Effector memory CD4-positive, alpha-beta T cell (primary cell): Measurements from ENCODE around the gene CALD1.

Source experiments
- DNase-seq, 3 donors: peaks; one replicate each; pipeline ENCODE4 v3.0.0-alpha.2; 2020
- H3K27ac ChIP-seq: 2 replicates; pipeline ENCODE4 v1.7.0; 2013; ENCODE audit warnings: mild to moderate bottlenecking, low read length, moderate library complexity; ENCODE audit not compliant: insufficient read depth, poor library complexity, severe bottlenecking
- H3K27me3 ChIP-seq: replicated peaks from 2 replicates; pipeline ENCODE4 v1.7.0; 2013; ENCODE audit warnings: mild to moderate bottlenecking, low read length; ENCODE audit not compliant: insufficient read depth, control insufficient read depth, poor library complexity, severe bottlenecking
- H3K36me3 ChIP-seq: 2 replicates; pipeline ENCODE4 v1.7.0; 2013; ENCODE audit warnings: mild to moderate bottlenecking, low read length, moderate library complexity; ENCODE audit not compliant: control insufficient read depth, insufficient read depth
- H3K4me1 ChIP-seq: 2 replicates; pipeline ENCODE4 v1.7.0; 2013; ENCODE audit warnings: low read length, mild to moderate bottlenecking; ENCODE audit not compliant: control insufficient read depth, insufficient read depth, poor library complexity, severe bottlenecking
- H3K4me3 ChIP-seq: 2 replicates; pipeline ENCODE4 v1.7.0; 2013; ENCODE audit warnings: low read length, low read depth, mild to moderate bottlenecking; ENCODE audit not compliant: insufficient read depth, poor library complexity, severe bottlenecking
- H3K9me3 ChIP-seq: 2 replicates; pipeline ENCODE4 v1.7.0; 2013; ENCODE audit warnings: mild to moderate bottlenecking, low read length, moderate library complexity; ENCODE audit not compliant: control insufficient read depth

Gene CALD1

DNA sequence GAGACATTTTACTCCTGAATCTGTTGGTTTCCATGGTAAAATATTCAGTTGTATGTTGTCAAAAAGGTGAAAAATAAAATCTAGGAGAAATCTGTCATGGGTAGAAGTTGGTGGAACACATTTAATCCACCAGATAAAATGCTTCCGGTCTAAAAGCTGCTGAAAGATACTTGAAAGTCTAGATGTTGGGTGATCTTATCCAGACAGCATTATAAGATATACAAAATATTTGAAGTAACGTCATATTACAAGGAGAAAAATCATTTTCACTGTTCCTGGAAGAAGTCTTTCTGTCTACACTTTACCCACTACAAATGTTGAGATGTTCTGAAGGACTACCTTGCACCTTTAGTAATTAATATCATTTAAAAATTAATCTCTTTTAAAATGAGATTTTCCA, 40.9 kb downstream of the CALD1 start:
- Histone ChIP-seq H3K27ac (no peak overlapping the region), H3K4me1 (no peaks in the 10 kb centered on the region), H3K9me3 (no peaks in the 10 kb centered on the region), H3K4me3 (no peak overlapping the region), H3K36me3 (no peaks in the 10 kb centered on the region), H3K27me3 (no peaks in the 10 kb centered on the region)
- no peak for DNase-seq

DNA sequence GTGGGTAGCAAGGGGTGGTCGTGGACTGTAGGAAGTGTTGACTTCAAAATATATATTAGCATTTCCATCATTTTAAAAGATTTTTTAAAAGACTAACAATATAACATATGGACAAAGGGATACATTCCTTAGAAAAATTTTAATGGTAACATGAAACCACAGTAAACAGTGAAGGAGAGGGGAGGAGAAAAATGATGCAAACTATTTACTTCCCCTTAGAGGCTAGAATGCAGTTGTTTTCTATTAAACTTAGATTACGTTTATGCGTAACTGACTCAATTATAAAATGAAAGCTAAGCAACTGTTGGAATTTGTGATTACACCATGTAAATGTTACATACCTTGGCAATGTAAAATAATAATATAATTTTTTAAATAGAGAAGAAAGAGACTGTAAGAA, 41.3 kb downstream of the CALD1 start:
- H3K36me3 ChIP-seq = no peaks in the 10 kb centered on the region
- no peaks in the 10 kb centered on the region for H3K9me3 ChIP-seq
- no peaks in the 10 kb centered on the region for H3K27me3 ChIP-seq
- no peak overlapping the region for H3K4me3 ChIP-seq
- H3K4me1 ChIP-seq = no peaks in the 10 kb centered on the region
- H3K27ac ChIP-seq = no peak overlapping the region
- no peak for DNase-seq

DNA sequence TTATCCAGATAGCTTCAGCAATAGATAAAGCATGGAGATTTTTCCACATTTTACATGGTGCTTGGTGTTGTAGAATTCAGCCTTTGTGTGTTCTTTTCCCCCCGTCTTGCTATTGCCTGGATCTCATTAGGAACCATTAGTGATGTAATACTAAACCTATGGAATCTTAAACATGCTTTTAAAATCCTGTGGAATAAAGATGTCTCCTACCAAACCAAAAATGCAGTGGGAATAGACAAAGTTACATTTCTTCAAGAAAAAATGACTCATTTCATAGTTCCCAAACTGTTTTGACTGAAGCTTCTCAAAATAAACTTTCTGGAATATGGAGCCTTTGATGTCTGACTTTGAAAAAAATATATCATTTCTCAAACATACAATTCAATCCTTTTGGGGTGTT, 44.0 kb downstream of the CALD1 start:
- Histone ChIP-seq H3K4me1 (no peaks in the 10 kb centered on the region), H3K4me3 (no peak overlapping the region), H3K36me3 (no peaks in the 10 kb centered on the region), H3K27ac (no peak overlapping the region), H3K9me3 (no peaks in the 10 kb centered on the region), H3K27me3 (no peaks in the 10 kb centered on the region)
- no peak for DNase-seq

DNA sequence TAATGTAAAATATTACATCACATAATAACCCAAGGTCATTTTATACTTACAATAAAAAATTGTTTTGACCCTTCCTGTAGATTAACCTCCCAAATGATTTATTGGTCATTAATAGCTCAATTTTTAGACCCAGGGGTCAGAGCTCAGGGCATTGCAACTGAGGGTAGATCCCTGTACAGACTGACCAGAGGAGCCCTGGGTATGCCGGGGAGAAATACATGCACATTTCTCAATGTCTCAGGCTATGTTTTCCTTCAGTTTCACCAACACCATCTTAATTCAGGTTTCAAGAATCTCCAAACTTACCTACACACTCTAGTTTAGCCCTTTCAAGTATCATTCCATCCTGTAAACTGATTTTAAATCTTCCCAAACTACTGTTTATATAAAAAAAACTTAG, 46.2 kb downstream of the CALD1 start:
- H3K9me3 ChIP-seq = no peaks in the 10 kb centered on the region
- H3K36me3 ChIP-seq = no peaks in the 10 kb centered on the region
- DNase-seq = no peak
- no peak overlapping the region for H3K27ac ChIP-seq
- no peak overlapping the region for H3K4me3 ChIP-seq
- no peaks in the 10 kb centered on the region for H3K27me3 ChIP-seq
- H3K4me1 ChIP-seq = no peaks in the 10 kb centered on the region

DNA sequence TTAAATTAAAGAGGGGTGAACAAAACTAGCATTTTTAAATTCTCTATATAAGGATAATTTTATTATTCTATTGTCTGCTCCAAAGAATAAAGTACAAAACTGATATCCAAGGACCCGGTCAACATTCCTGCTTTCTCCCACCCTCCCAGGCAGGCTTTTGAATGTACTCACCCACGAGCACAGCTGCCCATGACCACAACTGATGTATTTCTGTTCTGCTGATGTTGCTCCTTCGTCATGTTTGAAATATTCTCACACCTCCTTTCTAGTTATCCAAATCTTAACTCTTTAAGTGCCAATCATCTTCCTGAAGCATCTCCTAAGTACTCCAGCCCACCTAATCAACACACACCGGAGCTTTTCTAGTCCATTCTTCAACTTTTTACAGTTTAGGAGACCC, 46.7 kb downstream of the CALD1 start:
- H3K27me3 ChIP-seq = no peaks in the 10 kb centered on the region
- no peak overlapping the region for H3K4me3 ChIP-seq
- H3K36me3 ChIP-seq = no peaks in the 10 kb centered on the region
- no peak overlapping the region for H3K27ac ChIP-seq
- DNase-seq = no peak
- no peaks in the 10 kb centered on the region for H3K9me3 ChIP-seq
- H3K4me1 ChIP-seq = no peaks in the 10 kb centered on the region

DNA sequence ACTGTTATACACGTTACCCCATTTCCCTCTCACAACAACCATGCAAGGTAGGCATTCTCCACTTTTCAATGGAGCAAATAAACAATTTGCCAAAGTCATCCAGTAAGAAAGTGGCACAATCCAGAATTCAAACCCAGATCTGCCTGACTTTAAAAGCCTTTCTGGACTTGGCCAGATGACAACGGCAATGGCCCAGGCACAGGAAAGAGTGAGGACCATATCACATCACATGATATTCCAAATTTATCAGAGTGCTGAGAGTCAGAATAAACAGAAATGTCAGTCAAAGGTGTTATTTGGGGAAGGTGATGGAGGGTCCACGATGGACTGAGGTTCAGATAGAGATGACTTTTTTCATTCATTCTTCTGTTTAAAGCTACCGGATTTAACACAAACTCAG, 48.0 kb downstream of the CALD1 start:
- no peaks in the 10 kb centered on the region for H3K36me3 ChIP-seq
- H3K27me3 ChIP-seq = no peaks in the 10 kb centered on the region
- no peak for DNase-seq
- H3K9me3 ChIP-seq = no peaks in the 10 kb centered on the region
- no peak overlapping the region for H3K27ac ChIP-seq
- no peak overlapping the region for H3K4me3 ChIP-seq
- no peaks in the 10 kb centered on the region for H3K4me1 ChIP-seq

DNA sequence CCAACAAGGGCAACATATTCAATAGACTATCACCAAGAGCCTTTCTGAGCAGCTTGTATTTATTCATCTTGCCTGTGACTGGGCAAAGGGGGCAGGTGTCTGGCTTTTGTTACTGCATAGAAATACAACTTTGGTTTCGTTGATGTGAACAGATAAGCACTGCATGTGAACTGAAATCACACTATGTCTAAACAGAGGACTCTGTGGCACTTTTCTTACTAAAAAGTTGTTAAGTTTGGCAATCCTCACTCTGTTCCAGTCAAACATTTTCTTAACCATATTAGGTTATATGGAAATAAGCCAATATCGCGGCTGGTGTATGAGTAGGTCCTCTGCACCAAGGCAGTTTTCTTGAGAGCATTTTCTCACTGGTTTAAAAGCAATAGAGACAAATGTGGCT, 48.5 kb downstream of the CALD1 start:
- no peak for DNase-seq
- Histone ChIP-seq H3K4me1 (no peaks in the 10 kb centered on the region), H3K9me3 (no peaks in the 10 kb centered on the region), H3K27ac (no peak overlapping the region), H3K27me3 (no peaks in the 10 kb centered on the region), H3K36me3 (no peaks in the 10 kb centered on the region), H3K4me3 (no peak overlapping the region)

DNA sequence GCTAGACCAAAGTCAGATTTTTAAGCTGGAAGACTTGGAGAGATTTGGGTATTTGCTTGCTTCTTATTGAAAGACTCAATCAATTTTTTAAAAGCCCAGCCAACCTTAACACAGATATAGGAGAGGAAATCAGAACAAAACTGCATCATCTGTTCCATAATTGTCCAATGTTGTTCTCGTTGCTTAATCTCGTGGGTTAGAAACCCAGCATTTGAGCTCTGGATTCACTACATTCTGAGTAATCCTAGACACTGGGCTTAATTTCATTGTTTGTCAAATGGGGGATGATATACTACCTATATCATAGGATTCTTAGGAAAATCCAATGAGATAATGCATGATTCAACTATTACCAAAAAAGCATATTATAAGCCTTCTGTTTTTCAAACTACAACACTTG, 48.9 kb downstream of the CALD1 start:
- Histone ChIP-seq H3K36me3 (no peaks in the 10 kb centered on the region), H3K27me3 (no peaks in the 10 kb centered on the region), H3K4me3 (no peak overlapping the region), H3K4me1 (no peaks in the 10 kb centered on the region), H3K27ac (no peak overlapping the region), H3K9me3 (no peaks in the 10 kb centered on the region)
- DNase-seq = no peak

DNA sequence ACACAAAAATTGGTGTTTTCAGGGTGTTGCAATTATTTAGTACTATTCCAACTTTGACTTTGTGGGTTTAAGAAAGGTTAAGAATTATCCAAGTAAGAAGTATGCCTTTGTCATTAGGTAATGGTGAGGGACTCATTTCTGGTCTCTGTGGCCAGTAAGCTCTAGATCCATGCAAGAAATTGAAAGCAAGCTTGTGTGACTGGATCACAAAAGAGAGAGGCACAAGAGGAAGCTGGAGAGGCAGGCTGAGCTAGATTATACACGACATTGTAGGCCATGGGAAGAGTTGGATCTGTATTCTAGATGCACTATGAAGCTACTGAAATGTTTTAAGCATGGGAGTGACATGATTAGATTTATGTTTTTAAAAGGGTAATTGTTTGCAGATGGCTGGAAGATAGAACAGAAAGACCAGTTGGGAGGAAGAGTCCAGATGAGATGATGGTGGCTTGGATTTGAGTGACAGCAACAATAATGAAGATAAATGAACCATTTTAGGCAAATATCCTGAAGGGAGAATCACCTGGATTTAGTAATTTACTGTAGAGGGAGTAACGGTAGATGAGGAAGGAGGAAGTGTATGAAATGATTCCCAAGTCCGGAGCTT, 50.0 kb downstream of the CALD1 start:
- Histone ChIP-seq H3K27ac (no peak overlapping the region), H3K36me3 (no peaks in the 10 kb centered on the region), H3K9me3 (no peaks in the 10 kb centered on the region), H3K4me3 (no peak overlapping the region), H3K4me1 (no peaks in the 10 kb centered on the region), H3K27me3 (no peaks in the 10 kb centered on the region)
- DNase-seq = no peak

DNA sequence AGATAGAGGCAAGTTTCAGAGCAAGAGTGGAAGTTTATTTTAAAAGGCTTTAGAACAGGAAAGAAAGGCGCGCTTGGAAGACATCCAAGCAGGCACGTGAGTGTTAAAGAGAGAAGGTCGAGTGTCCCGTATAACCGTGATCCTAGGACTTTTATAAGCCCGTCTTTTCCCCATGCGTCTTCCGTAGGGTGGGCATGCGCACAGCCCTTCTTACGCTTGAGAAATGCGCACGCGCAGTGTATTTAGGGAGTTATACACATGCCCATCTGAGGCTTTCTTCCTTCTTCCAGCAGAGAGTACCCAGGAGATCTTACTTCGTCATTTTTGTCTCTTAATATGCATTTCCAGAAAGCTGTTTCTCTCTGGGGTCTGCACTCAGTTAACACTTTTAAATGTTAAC, 52.4 kb downstream of the CALD1 start:
- Histone ChIP-seq H3K36me3 (no peaks in the 10 kb centered on the region), H3K27ac (no peak overlapping the region), H3K27me3 (no peaks in the 10 kb centered on the region), H3K4me1 (no peaks in the 10 kb centered on the region), H3K4me3 (no peak overlapping the region), H3K9me3 (no peaks in the 10 kb centered on the region)
- no peak for DNase-seq

DNA sequence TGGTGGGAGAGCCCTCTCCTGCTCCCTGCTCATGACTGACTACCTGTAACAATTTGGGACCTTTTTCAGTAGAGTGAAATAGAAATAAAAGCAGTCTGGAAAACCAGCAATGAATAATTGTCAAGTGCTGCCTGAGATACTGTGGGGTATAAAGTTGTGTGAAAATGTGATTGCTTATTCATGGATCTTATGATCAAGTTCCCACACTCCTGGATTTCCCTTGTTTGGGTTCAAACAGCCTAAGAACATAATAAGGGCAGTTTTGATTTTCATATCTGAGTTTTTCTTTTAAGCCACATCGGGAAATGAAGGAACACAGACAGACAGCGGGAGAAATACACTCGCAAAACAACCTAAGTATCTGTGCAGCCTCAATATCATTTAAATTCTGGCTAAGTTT, 52.9 kb downstream of the CALD1 start:
- no peaks in the 10 kb centered on the region for H3K4me1 ChIP-seq
- H3K27ac ChIP-seq = no peak overlapping the region
- no peaks in the 10 kb centered on the region for H3K9me3 ChIP-seq
- no peak overlapping the region for H3K4me3 ChIP-seq
- H3K27me3 ChIP-seq = no peaks in the 10 kb centered on the region
- no peak for DNase-seq
- H3K36me3 ChIP-seq = no peaks in the 10 kb centered on the region
